Measurements from ENCODE around the gene RBM47.
"Not testable (repeated sequence)": the region's sequence is repeated elsewhere in the genome, so short reads cannot be mapped to it uniquely, and the experiment has no call there.

Gene RBM47

DNA sequence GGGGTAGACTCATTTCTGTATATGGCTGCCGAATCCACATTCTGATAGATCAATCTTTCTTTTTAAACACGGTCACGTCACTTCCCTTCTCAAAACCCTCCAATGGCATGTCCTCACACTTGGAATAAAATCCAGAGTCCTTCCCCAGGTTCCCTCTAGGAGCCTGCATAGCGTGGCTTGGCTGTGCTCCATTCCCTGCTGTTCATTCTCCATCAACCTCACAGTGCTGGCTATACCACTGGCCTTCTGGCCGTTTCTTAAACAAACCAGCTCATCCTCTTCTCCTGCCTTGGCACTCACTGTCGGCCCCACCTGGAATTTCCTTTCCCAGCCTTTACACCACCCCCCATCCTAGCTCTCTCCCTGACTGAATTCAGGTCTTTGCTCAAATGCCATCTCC, 77.1 kb downstream of the RBM47 start:
- Histone ChIP-seq H3K4me1 (peaks cover 13% of the 10 kb centered on the region), H3K4me3 (ENCODE audit: low read depth, low read length) (no peak overlapping the region), H3K27ac (no peak overlapping the region), H3K4me2 (ENCODE audit: low read length) (no peak overlapping the region), H2AFZ (no peak overlapping the region), H3K36me3 (ENCODE audit: control insufficient read depth, insufficient read depth, low read length) (no peaks in the 10 kb centered on the region), H3K9ac (no peak overlapping the region), H3K79me2 (peaks cover 30% of the 10 kb centered on the region), H3K27me3 (ENCODE audit: control insufficient read depth, insufficient read depth, low read length) (no peaks in the 10 kb centered on the region), H3K9me3 (ENCODE audit: control insufficient read depth, low read length) (no peaks in the 10 kb centered on the region)
- TF ChIP-seq, protein P1, sequence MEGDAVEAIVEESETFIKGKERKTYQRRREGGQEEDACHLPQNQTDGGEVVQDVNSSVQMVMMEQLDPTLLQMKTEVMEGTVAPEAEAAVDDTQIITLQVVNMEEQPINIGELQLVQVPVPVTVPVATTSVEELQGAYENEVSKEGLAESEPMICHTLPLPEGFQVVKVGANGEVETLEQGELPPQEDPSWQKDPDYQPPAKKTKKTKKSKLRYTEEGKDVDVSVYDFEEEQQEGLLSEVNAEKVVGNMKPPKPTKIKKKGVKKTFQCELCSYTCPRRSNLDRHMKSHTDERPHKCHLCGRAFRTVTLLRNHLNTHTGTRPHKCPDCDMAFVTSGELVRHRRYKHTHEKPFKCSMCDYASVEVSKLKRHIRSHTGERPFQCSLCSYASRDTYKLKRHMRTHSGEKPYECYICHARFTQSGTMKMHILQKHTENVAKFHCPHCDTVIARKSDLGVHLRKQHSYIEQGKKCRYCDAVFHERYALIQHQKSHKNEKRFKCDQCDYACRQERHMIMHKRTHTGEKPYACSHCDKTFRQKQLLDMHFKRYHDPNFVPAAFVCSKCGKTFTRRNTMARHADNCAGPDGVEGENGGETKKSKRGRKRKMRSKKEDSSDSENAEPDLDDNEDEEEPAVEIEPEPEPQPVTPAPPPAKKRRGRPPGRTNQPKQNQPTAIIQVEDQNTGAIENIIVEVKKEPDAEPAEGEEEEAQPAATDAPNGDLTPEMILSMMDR (IDR thresholded peaks at IDR 0.05), result no peak

DNA sequence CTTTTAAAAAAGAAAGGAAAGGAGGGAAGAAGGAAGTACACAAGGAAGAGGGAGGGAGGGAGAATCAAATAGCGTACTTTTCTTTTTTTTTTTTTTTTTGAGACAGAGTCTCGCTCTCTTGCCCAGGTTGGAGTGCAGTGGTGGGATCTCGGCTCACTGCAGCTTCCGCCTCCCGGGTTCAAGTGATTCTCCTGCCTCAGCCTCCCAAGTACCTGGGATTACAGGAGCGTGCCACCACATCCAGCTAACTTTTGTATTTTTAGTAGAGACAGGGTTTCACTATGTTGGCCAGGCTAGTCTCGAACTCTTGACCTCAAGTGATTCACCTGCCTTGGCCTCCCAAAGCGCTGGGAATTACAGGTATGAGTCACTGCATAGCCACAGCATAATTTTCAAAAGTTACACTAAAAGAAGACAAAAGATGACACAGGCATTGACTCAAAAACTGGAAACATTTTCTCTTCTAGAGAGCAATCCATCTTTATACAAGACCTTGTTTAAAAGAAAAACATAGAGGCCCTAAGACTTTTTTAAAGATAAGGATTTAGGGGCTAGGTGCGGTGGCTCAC, 78.0 kb downstream of the RBM47 start:
- not testable (repeated sequence) for H3K27me3 ChIP-seq (ENCODE audit: control insufficient read depth, insufficient read depth, low read length); H3K9ac ChIP-seq; H3K36me3 ChIP-seq (ENCODE audit: control insufficient read depth, insufficient read depth, low read length); H2AFZ ChIP-seq; H3K9me3 ChIP-seq (ENCODE audit: control insufficient read depth, low read length)
- Histone ChIP-seq H3K27ac (peak overlapping the region; percentile 78), H3K4me2 (ENCODE audit: low read length) (peak overlapping the region; percentile 57), H3K4me1 (peaks cover 13% of the 10 kb centered on the region), H3K4me3 (ENCODE audit: low read depth, low read length) (peak overlapping the region; percentile 30), H3K79me2 (peaks cover 33% of the 10 kb centered on the region)

DNA sequence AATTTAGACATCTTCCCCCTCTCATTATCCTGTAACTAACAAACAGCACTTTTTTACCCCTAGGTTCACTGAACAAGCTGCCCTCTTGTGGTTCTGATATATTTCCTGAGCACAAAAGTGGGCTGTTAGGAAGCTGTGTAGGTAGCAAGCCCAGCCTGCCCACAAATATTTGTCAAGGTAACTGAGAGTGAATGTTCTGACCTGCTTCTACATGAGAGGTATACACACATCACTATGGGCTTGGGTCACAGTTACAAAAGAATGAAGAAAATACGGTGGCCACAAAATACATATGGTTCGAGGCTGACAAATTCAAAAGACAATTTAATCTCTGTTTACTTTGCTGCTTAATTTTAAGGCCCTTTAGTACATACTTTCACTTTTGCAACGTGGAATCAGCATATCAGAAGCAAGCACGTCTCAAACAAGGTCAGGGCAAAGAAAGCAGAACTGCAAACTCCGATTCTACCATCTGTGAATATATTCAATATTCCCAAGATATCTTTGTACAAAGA, 78.7 kb downstream of the RBM47 start:
- Histone ChIP-seq H3K9ac (no peak overlapping the region), H3K4me2 (ENCODE audit: low read length) (peak overlapping the region; percentile 57), H3K4me3 (ENCODE audit: low read depth, low read length) (peak overlapping the region; percentile 30), H3K27me3 (ENCODE audit: control insufficient read depth, insufficient read depth, low read length) (no peaks in the 10 kb centered on the region), H3K9me3 (ENCODE audit: control insufficient read depth, low read length) (no peaks in the 10 kb centered on the region), H2AFZ (peak overlapping the region; percentile 22), H3K27ac (peak overlapping the region; percentile 78), H3K36me3 (ENCODE audit: control insufficient read depth, insufficient read depth, low read length) (no peaks in the 10 kb centered on the region), H3K79me2 (peaks cover 33% of the 10 kb centered on the region), H3K4me1 (peaks cover 13% of the 10 kb centered on the region)
- TF ChIP-seq, protein P1 (IDR thresholded peaks at IDR 0.05), result peak; percentile 22

DNA sequence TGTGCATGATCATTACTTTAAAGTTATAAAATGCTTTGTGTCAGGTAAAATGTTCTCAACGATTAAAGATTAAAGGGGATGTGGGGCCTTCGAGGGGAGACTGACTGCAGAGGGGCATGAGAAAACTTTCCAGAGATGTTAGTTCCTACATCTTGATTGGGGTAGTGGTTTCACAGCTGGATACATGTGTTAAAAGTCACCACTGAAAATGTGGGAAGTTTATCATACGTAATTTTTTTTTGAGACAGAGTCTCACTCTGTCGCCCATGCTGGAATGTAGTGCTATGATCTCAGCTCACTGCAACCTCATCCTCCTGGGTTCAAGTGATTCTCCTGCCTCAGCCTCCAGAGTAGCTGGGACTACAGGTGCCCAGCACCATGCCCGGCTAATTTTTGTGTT, 79.5 kb downstream of the RBM47 start:
- Histone ChIP-seq H3K27me3 (ENCODE audit: control insufficient read depth, insufficient read depth, low read length) (no peaks in the 10 kb centered on the region), H3K79me2 (peaks cover 33% of the 10 kb centered on the region), H3K27ac (peak overlapping the region; percentile 78), H3K4me2 (ENCODE audit: low read length) (no peak overlapping the region), H3K9me3 (ENCODE audit: control insufficient read depth, low read length) (no peaks in the 10 kb centered on the region), H2AFZ (no peak overlapping the region), H3K4me1 (peaks cover 8% of the 10 kb centered on the region), H3K4me3 (ENCODE audit: low read depth, low read length) (no peak overlapping the region), H3K9ac (no peak overlapping the region), H3K36me3 (ENCODE audit: control insufficient read depth, insufficient read depth, low read length) (no peaks in the 10 kb centered on the region)
- TF ChIP-seq, protein P1 (IDR thresholded peaks at IDR 0.05), result no peak

DNA sequence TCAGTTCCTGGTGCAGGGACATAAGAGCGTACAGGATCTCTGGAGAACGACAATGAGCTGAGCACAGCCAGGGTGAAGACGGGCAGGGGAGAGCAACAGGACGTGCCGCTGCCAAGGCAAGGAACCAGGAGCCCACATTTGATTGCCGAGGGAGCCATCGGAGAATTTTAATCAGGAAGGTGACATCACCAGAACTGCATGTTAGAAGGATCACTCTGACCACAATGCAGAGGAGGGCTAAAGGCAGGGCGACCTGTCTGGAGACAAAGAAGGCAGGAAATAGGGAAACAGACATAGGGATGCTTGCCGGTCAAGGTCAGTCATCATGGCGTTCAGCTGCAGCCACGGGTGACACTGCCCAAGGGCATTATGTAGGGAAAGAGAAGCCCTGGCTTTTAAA, 81.4 kb downstream of the RBM47 start:
- H3K27ac ChIP-seq, result peak overlapping the region; percentile 11
- peaks cover 30% of the 10 kb centered on the region for H3K79me2 ChIP-seq
- H3K9me3 ChIP-seq (ENCODE audit: control insufficient read depth, low read length), result no peaks in the 10 kb centered on the region
- no peak overlapping the region for H3K9ac ChIP-seq
- TF ChIP-seq, protein P1 (IDR thresholded peaks at IDR 0.05), result no peak
- no peaks in the 10 kb centered on the region for H3K36me3 ChIP-seq (ENCODE audit: control insufficient read depth, insufficient read depth, low read length)
- H3K4me3 ChIP-seq (ENCODE audit: low read depth, low read length), result no peak overlapping the region
- no peak overlapping the region for H2AFZ ChIP-seq
- peak overlapping the region; percentile 14 for H3K4me2 ChIP-seq (ENCODE audit: low read length)
- peaks cover 8% of the 10 kb centered on the region for H3K4me1 ChIP-seq
- H3K27me3 ChIP-seq (ENCODE audit: control insufficient read depth, insufficient read depth, low read length), result no peaks in the 10 kb centered on the region

Data from parathyroid adenoma (tissue), 2 donors.